ENCODE measurements around the gene CECR2.

DNA sequence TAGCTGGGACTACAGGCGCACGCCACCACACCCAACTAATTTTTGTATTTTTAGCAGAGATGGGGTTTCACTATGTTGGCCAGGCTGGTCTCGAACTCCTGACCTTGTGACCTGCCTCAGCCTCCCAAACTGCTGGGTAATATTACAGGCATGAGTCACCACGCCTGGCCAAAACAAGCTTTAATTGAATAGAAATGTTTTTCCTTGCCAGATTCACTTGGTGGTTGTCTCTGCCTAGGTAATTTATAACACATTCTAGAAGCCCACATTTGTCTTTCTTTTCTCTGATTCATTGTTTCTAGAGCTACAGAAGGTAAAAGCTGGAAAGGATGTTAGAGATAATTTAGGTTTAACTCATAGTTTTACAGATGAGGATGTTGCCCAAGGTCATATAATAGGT lies 41.3 kb downstream of the CECR2 start:
- TF ChIP-seq, protein P1, sequence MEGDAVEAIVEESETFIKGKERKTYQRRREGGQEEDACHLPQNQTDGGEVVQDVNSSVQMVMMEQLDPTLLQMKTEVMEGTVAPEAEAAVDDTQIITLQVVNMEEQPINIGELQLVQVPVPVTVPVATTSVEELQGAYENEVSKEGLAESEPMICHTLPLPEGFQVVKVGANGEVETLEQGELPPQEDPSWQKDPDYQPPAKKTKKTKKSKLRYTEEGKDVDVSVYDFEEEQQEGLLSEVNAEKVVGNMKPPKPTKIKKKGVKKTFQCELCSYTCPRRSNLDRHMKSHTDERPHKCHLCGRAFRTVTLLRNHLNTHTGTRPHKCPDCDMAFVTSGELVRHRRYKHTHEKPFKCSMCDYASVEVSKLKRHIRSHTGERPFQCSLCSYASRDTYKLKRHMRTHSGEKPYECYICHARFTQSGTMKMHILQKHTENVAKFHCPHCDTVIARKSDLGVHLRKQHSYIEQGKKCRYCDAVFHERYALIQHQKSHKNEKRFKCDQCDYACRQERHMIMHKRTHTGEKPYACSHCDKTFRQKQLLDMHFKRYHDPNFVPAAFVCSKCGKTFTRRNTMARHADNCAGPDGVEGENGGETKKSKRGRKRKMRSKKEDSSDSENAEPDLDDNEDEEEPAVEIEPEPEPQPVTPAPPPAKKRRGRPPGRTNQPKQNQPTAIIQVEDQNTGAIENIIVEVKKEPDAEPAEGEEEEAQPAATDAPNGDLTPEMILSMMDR (IDR thresholded peaks at IDR 0.05; ENCODE audit: low read length) = no peak
- TF ChIP-seq EZH2 (IDR thresholded peaks at IDR 0.05; ENCODE audit: borderline replicate concordance, low read length) = no peak
